ENCODE measurements around the gene ASB18. TPM values are rescaled to one million over a fixed set of nuclear protein-coding genes. Genes with fewer than 3 reads are reported as not detected.

ASB18 gene
- total RNA-seq, 2 experiments from 2014 or later, result not detected

DNA sequence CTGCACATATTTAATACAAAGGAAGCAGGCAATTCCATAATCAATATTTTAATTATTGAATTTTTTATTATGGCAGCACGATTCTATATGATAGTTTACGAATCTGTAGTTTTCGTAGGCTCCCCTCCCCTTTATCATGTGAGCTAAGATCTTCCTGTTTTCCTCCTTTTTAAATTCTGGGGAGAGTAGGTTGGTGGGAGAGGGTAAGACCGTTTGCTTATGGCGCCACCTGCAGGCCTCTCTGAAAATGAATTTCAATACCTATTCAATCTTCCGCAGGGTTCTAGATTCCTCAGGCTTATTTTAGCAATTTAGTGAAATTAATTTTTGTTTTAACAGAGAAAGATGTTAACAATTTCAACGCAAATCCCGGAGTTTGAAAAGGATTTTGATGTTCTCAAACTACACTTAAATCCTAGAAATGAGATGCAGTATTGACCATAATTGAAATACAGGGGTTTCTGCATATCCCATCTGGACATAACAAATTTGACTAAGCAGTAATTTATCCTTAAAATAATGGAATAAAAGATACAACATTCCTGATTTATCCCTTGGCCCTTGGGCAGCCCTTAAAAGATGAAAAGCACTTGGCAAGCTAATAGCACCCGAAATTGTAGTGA is 83.3 kb downstream of the ASB18 start:
- no peak overlapping the region for H3K4me3 Mint-ChIP-seq
- peaks cover 88% of the 10 kb centered on the region for H3K27me3 Mint-ChIP-seq
- no peaks in the 10 kb centered on the region for H3K9me3 Mint-ChIP-seq
- H3K36me3 Mint-ChIP-seq, result no peaks in the 10 kb centered on the region
- no peak for DNase-seq
- peaks cover 5% of the 10 kb centered on the region for H3K4me1 Mint-ChIP-seq
- H3K27ac Mint-ChIP-seq, result no peak overlapping the region

DNA sequence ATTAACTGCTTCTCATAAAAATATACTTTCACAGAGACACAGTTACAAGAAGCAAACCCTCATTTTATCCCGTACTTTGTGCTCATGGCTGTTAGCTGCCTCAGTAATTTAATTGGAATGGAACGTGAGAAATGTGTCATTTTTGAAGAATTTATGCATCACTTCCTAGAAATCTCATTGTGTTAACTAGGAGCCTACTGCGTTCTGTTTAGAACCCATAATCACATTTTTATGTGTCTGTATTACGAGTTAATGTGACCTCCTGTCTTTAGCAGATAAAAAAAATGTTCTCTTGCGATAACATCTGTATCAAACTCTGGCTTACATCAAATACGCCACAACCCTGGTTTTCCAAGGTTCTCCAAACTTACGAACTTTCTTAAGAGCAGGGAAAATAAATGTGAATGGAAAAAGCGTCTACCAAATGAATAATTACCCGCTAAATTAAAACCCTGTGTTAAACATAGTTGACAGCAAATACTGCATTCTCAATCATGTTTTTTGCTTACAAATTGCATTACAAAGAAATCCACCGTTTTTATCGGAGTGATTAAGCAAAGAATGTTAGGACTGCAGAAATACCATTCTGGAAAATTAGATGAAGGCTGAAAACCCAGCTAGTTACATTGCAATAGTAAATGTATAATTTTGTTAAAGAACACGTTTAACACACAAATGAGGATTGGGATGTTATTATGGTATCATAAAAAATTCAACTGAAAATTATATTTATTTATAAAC is 84.0 kb downstream of the ASB18 start:
- Mint-ChIP-seq H3K4me3 (no peak overlapping the region), H3K36me3 (no peaks in the 10 kb centered on the region), H3K27me3 (peaks cover 89% of the 10 kb centered on the region), H3K4me1 (peaks cover 5% of the 10 kb centered on the region), H3K27ac (no peak overlapping the region), H3K9me3 (no peaks in the 10 kb centered on the region)
- DNase-seq, result no peak

DNA sequence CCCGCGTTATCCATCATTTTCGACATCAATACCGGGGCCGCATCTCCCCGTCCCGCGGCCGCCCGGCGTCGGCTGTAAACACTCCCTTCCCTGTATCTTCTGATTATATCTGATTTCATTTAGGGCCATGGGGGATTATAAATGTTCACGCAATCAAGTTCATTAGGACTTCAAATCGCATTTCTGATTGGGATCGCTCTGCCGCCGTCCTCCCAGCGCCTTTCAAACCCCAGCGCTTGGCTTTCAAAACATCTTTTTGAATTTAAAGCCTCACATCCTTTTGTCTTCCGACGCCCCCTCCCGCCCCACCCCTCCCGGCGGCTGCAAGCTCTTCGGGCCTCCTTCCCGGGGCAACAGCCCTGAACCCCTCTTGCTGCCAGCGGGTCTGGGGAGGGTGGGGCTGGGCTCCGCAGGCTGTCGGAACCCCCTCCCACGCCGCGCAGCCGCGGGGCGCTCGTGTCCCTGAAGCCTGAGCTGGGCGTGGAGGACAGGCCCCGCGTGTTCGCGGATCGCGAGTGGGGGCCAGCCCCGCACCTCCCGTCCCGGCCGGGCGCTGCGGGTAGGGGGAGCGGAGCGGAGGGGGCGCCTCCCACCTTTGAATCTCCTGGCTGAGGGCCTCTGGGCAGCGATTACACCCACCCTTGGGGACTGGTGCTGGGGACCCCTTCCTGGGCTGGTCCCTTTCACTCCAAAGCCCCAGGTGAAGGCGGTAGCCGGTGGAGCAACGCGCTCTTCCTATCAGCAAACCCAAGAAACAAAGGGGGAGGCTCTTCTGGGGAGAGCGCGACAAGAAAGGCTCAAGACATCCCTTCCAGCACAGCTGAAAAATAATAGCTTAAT is 84.8 kb downstream of the ASB18 start:
- Mint-ChIP-seq H3K27me3 (peaks cover 92% of the 10 kb centered on the region), H3K27ac (no peak overlapping the region), H3K9me3 (no peaks in the 10 kb centered on the region), H3K4me3 (no peak overlapping the region), H3K36me3 (no peaks in the 10 kb centered on the region), H3K4me1 (peaks cover 5% of the 10 kb centered on the region)
- DNase-seq, result no peak

DNA sequence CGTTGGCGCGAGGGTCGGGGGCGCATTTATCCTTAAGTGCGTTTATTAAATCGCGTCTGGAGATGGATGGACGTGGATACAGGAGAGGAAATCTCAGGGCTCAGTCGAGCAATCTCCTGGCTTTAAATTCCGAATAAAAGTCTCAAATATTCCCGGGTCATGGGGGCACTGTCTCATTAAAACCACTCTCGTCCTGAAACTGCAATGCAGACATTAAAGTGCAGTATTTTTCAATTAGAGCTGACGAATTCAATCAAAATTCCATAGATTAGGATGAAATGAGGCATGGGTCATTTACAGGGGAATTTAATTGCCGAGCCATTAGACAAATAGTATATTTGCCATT is 85.3 kb downstream of the ASB18 start:
- peaks cover 5% of the 10 kb centered on the region for H3K4me1 Mint-ChIP-seq
- no peaks in the 10 kb centered on the region for H3K36me3 Mint-ChIP-seq
- H3K9me3 Mint-ChIP-seq, result no peaks in the 10 kb centered on the region
- peaks cover 92% of the 10 kb centered on the region for H3K27me3 Mint-ChIP-seq
- H3K27ac Mint-ChIP-seq, result no peak overlapping the region
- H3K4me3 Mint-ChIP-seq, result no peak overlapping the region
- no peak for DNase-seq

DNA sequence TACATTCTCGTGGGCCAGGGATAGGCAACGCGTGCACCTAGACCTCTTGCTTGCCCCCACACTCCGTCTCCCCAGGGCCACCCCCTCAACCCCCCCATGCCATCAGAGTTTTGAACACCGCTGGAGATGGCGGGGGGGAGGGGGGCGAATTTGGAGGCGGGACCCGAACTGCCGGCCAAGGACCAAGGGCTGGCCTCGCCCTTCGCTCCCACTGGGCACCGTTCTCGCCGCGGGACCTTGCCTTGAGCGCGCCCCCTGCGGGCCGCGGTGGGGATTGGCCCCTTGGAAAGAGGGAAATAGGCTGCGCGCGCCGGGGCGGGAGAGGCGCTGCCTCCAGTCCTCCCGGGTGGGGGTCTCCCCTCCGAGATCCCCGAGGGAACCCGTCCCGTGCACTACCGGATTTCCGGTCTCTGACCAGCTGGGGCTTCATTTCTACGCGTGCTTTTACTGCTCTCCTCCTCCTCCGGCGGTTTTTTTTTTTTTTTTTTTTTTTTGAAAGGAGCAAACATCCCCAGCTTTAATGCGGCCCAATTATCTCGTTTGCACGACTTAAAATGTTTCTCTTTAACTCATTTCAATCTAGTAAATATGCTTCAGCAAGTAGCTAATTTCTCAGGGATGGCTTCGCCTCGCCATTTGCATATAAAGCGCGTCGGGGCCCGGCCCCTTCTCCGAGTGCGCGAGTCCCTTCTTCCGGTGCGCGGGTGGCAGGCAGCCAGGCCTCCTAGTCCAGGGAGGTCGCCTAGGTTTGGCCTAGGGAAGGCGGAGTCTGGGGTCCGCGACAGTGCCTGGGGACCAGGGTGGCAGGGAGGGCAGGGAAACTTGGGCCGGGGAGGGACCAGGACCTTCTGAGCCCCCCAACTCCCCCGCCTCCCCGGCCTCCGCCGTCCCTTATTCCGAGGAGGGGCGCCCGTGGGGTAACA is 86.0 kb downstream of the ASB18 start:
- Mint-ChIP-seq H3K4me1 (peaks cover 5% of the 10 kb centered on the region), H3K9me3 (no peaks in the 10 kb centered on the region), H3K4me3 (peak overlapping the region; percentile 25), H3K27ac (no peak overlapping the region), H3K27me3 (peaks cover 92% of the 10 kb centered on the region), H3K36me3 (no peaks in the 10 kb centered on the region)
- DNase-seq, result no peak

DNA sequence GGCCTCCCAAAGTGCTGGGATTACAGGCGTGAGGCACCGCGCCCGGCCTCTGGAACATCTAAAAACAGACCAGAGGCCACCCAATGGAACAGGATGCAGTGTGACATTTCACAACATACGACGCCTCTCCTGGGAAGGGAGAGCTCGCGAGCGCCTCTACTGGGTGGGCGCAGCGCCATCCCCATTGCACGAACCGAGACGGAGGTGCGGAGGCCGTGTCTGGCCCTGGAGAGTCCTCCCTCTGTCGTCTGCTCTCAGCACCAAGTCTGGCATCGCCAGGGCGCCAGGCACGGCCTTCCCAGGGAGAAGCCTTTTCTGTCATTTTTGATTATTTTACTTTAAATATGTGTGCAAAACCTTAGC is 86.6 kb downstream of the ASB18 start:
- H3K27me3 Mint-ChIP-seq, result peaks cover 90% of the 10 kb centered on the region
- H3K9me3 Mint-ChIP-seq, result no peaks in the 10 kb centered on the region
- no peak overlapping the region for H3K27ac Mint-ChIP-seq
- H3K36me3 Mint-ChIP-seq, result no peaks in the 10 kb centered on the region
- peak; percentile 51 for DNase-seq
- H3K4me1 Mint-ChIP-seq, result peaks cover 5% of the 10 kb centered on the region
- H3K4me3 Mint-ChIP-seq, result no peak overlapping the region

DNA sequence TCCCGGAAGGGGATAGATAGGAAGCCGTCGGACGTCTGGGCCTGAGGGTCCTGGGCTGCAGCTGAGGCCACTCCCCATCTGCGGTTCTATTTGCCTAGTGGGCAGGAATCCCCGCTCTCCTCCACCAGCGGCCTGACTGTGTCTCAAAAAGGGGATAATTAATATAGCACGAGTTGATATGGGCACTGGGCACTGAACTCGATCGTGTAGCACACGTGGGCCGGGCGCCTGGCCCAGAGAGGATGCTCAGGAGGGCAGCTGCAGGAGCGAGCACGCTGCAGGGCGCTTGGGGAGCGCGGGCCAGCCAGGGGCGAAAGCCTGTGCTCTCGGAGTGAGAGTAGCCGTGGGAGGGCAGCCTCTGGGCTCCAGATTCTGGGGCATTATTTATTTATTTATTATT is 87.3 kb downstream of the ASB18 start:
- H3K4me1 Mint-ChIP-seq, result peaks cover 5% of the 10 kb centered on the region
- DNase-seq, result no peak
- H3K36me3 Mint-ChIP-seq, result no peaks in the 10 kb centered on the region
- no peaks in the 10 kb centered on the region for H3K9me3 Mint-ChIP-seq
- H3K4me3 Mint-ChIP-seq, result no peak overlapping the region
- no peak overlapping the region for H3K27ac Mint-ChIP-seq
- H3K27me3 Mint-ChIP-seq, result peaks cover 89% of the 10 kb centered on the region

DNA sequence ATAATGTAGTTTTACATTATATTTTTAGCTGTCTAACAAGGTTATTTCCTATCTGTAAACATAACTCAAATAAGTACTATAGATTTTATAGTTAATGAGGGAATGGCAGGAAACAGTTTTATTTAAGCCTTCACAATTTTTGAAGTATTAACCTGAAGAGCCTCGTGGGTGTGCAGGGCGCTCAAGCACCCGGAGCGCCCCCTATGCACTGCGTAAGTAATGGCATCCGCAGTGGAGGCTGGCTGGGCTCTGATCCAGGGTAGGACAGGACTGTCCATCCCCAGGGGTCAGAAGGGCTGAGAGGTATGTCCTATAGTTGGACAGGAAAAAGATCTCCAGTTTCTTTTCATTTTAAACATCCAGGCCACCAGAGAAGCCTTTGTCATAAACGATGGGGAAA is 87.8 kb downstream of the ASB18 start:
- DNase-seq, result no peak
- Mint-ChIP-seq H3K9me3 (no peaks in the 10 kb centered on the region), H3K27me3 (peaks cover 88% of the 10 kb centered on the region), H3K4me1 (peaks cover 5% of the 10 kb centered on the region), H3K4me3 (no peak overlapping the region), H3K27ac (no peak overlapping the region), H3K36me3 (no peaks in the 10 kb centered on the region)

DNA sequence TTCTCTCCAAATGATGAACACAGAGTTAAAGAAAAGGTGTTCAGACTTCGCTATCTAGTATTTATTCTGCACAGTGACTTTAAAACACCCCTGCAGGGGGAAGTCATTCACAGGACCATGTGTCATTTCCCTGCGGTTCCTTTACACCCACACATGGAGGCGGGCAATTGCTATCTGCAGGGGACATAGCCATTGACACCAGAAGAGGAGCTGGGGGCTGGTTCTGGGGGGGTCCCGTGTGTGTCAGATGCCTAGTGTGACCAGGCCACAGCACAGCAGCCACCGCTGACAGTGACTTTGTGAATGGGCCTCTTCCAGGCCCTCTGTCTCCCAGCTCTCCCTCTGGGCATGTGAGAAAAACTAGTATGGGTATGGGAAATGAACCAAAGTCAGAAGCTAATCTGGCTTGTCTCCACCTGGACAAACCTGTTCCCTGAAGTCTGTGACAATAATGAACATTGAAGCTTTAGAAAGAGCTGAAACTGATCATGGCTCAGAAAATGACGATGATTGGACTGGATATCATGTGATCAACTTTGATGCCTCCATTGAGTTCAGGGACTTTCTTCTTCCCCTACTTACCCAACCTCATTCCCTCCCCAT is 88.6 kb downstream of the ASB18 start:
- no peak overlapping the region for H3K4me3 Mint-ChIP-seq
- H3K27me3 Mint-ChIP-seq, result peaks cover 88% of the 10 kb centered on the region
- DNase-seq, result no peak
- no peak overlapping the region for H3K27ac Mint-ChIP-seq
- H3K4me1 Mint-ChIP-seq, result peaks cover 5% of the 10 kb centered on the region
- no peaks in the 10 kb centered on the region for H3K9me3 Mint-ChIP-seq
- H3K36me3 Mint-ChIP-seq, result no peaks in the 10 kb centered on the region

DNA sequence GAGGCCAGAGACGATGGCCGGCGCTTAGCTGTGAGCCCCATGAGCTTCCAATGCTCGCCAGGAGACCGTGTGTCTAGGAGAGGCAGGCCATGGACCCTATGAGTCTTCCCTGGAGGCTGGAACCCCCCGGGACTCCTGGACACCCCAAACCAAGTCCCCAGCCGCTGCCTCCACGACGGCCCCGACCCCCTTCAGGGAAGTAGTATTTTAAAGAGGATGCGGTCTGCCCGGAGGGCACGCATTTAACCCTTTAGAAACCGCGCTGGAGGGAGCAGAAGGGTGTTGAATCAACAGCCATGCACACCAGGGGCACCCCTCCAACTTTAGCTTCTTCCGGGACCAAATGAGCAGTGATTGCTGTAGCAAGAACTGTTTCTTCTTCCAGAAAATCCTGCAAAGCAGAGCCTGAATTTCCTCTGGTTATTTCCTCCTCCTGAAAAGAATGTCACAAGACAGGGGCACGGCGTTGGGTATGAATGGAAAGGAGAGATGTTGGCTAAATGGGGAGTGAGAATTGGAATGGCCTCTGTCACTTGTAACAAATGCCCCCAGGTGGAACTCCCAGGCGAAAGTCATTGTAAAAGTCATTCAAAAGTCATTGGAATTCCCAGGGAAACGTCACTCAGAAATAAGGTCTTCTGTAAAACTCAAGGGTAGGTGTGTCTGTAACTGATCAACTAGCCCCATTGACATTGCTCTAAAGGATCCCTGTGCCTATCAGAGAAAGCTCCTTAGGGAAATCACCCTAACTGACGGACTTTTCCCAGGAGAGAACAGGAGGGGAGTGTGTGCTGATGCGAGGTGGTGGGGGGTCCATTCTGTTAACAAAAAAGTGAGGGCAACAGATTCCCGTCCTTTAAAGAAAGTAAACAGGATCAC is 90.2 kb downstream of the ASB18 start:
- peaks cover 2% of the 10 kb centered on the region for H3K36me3 Mint-ChIP-seq
- no peak overlapping the region for H3K4me3 Mint-ChIP-seq
- H3K27ac Mint-ChIP-seq, result no peak overlapping the region
- no peak for DNase-seq
- H3K4me1 Mint-ChIP-seq, result peaks cover 4% of the 10 kb centered on the region
- H3K27me3 Mint-ChIP-seq, result peaks cover 92% of the 10 kb centered on the region
- H3K9me3 Mint-ChIP-seq, result peaks cover 2% of the 10 kb centered on the region

DNA sequence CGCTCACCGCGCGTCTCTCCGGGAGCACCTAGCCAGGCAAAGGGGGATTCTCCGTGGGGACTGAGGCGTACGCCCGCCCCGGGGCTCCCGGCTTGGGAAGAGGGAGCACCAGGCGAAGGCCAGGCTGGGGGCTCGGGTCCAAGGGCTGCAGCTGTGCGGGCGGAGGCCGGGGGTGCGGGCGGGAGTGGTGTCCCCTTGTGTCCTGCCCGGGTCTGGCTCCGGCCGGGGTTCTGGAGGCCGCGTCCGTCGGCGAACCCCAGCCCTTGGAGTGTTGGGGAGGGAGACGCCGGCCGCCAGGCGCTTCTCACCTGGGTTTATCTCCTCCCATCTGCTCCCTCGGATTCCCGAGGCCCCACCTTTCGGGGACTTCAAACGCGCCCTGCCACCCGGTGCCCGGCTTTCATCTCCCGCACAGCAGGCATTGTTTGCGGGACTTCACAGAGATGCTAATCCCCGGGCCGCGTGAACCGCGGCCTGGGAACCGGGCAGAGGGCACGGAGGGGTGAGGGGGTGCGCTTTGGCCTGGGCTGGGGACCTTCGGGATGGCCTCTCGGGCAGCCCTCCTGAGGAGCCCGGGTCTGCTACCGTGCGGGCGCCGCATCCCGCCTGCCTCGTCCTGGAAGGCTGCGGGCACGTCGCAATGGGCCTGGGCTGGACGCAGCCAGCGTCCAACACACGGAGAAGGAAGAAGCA is 91.0 kb downstream of the ASB18 start:
- no peak overlapping the region for H3K27ac Mint-ChIP-seq
- peaks cover 87% of the 10 kb centered on the region for H3K27me3 Mint-ChIP-seq
- peaks cover 2% of the 10 kb centered on the region for H3K36me3 Mint-ChIP-seq
- H3K4me1 Mint-ChIP-seq, result peaks cover 4% of the 10 kb centered on the region
- H3K9me3 Mint-ChIP-seq, result peaks cover 2% of the 10 kb centered on the region
- no peak overlapping the region for H3K4me3 Mint-ChIP-seq
- no peak for DNase-seq

DNA sequence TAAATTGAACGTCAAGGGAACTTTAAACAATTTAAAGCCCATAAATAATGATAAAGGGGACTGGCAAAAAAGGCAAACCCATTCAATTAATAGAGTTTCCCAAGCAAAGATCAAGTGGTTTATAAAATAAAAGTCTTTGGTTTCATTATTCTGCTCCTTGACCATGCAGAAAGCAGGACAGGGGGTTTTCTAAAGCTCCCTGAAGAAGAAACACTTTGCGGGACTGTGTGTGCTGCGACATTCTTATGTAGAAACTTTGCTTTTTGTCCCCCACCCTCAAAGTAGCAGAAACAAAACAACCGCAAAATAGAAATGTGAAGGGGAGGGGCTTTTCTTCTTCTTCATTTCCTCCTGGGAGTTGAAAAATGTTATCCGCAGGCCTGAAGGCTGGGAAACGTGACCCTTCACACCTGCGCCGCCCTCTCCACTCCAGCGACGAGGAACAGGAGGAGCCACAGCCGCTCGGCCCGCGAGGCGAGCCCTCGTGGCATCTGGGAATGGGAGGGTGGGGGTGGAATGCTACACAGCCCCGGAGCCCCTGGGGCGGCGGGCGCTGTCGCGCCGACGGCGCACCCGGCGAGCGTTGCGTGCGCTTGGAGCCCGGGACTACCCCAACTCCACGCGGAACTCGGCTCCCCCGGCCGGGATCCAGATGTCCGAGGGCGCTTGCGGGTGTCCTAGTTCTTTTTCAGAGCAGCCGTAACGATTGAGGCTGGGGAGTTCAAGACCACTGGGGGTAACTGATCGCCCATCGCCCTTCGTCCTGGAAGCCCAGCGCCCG is 91.8 kb downstream of the ASB18 start:
- peaks cover 4% of the 10 kb centered on the region for H3K4me1 Mint-ChIP-seq
- H3K27ac Mint-ChIP-seq, result no peak overlapping the region
- H3K36me3 Mint-ChIP-seq, result peaks cover 2% of the 10 kb centered on the region
- DNase-seq, result no peak
- H3K27me3 Mint-ChIP-seq, result peaks cover 80% of the 10 kb centered on the region
- H3K9me3 Mint-ChIP-seq, result peaks cover 2% of the 10 kb centered on the region
- no peak overlapping the region for H3K4me3 Mint-ChIP-seq

Measured in activated naive CD8-positive, alpha-beta T cell treated with anti-CD3 and anti-CD28 coated beads for 36 hours (primary cell).